Trophoblast cell (in vitro differentiated cells and primary cell): ENCODE measurements around the gene RGS1.

Source experiments
- DNase-seq, 2 donors: peaks; one replicate each; pipeline ENCODE4 v3.0.0-alpha.2; 2016
- H2AFZ ChIP-seq: 2 replicates; pipeline ENCODE4 v1.6.1; 2013; ENCODE audit warnings: low read length, moderate library complexity, mild to moderate bottlenecking; ENCODE audit not compliant: insufficient read depth, poor library complexity
- H2AK5ac ChIP-seq: 2 replicates; pipeline ENCODE4 v1.6.1; 2013; ENCODE audit warnings: mild to moderate bottlenecking, low read length
- H2BK120ac ChIP-seq: 2 replicates; pipeline ENCODE4 v1.6.1; 2013; ENCODE audit warnings: low read length, mild to moderate bottlenecking, moderate library complexity; ENCODE audit not compliant: insufficient read depth, poor library complexity
- H2BK12ac ChIP-seq: 2 replicates; pipeline ENCODE4 v1.6.1; 2013; ENCODE audit warnings: mild to moderate bottlenecking, low read length, moderate library complexity
- H2BK5ac ChIP-seq: 2 replicates; pipeline ENCODE4 v1.6.1; 2013; ENCODE audit warnings: low read length, low read depth, moderate library complexity, mild to moderate bottlenecking; ENCODE audit not compliant: poor library complexity
- H3K14ac ChIP-seq: 2 replicates; pipeline ENCODE4 v1.6.1; 2013; ENCODE audit warnings: mild to moderate bottlenecking, low read length
- H3K18ac ChIP-seq: 2 replicates; pipeline ENCODE4 v1.6.1; 2013; ENCODE audit warnings: mild to moderate bottlenecking, low read length
- H3K23ac ChIP-seq: 2 replicates; pipeline ENCODE4 v1.6.1; 2013; ENCODE audit warnings: low read length
- H3K27ac ChIP-seq: 2 replicates; pipeline ENCODE4 v1.5.1; 2013; ENCODE audit warnings: low read depth, mild to moderate bottlenecking, inconsistent platforms, low read length, moderate library complexity
- H3K27me3 ChIP-seq: 2 replicates; pipeline ENCODE4 v1.6.1; 2013; ENCODE audit warnings: inconsistent platforms, mild to moderate bottlenecking, low read length, moderate library complexity; ENCODE audit not compliant: insufficient read depth
- H3K36me3 ChIP-seq, 2 experiments: 1 replicate in 1 of 2; 2 replicates in 1 of 2; pipeline ENCODE4 v1.6.1; 2013; ENCODE audit warnings: low read length in 2 of 2, mild to moderate bottlenecking in 2 of 2, moderate library complexity in 1 of 2; ENCODE audit not compliant: insufficient read depth in 2 of 2, control insufficient read depth in 1 of 2
- H3K4ac ChIP-seq: 2 replicates; pipeline ENCODE4 v1.6.1; 2013; ENCODE audit warnings: low read depth, mild to moderate bottlenecking, low read length, moderate library complexity
- H3K4me1 ChIP-seq, 2 experiments: 1 replicate in 1 of 2; 2 replicates in 1 of 2; pipeline ENCODE4 v1.6.1; 2013; ENCODE audit warnings: low read length in 2 of 2, mild to moderate bottlenecking in 2 of 2, moderate library complexity in 1 of 2; ENCODE audit not compliant: insufficient read depth in 2 of 2, control insufficient read depth in 1 of 2
- H3K4me2 ChIP-seq: 2 replicates; pipeline ENCODE4 v1.6.1; 2013; ENCODE audit warnings: inconsistent platforms, mild to moderate bottlenecking, low read length, moderate library complexity
- H3K4me3 ChIP-seq: 2 replicates; pipeline ENCODE4 v1.5.1; 2013; ENCODE audit warnings: mild to moderate bottlenecking, low read depth, low read length, inconsistent platforms
- H3K79me1 ChIP-seq: one replicate; pipeline ENCODE4 v1.6.1; 2013; ENCODE audit warnings: low read length
- H3K79me2 ChIP-seq: 2 replicates; pipeline ENCODE4 v1.6.1; 2013; ENCODE audit warnings: low read length, mild to moderate bottlenecking; ENCODE audit not compliant: control insufficient read depth, insufficient read depth, poor library complexity
- H3K9ac ChIP-seq: 2 replicates; pipeline ENCODE4 v1.6.1; 2013; ENCODE audit warnings: mild to moderate bottlenecking, low read length
- H3K9me3 ChIP-seq: 2 replicates; pipeline ENCODE4 v1.6.1; 2013; ENCODE audit warnings: low read depth, mild to moderate bottlenecking, control low read depth, inconsistent platforms, low read length; ENCODE audit not compliant: insufficient read depth
- H4K12ac ChIP-seq: 2 replicates; pipeline ENCODE4 v1.6.1; 2013; ENCODE audit warnings: low read depth, mild to moderate bottlenecking, low read length, moderate library complexity
- H4K8ac ChIP-seq: 2 replicates; pipeline ENCODE4 v1.6.1; 2013; ENCODE audit warnings: low read depth, mild to moderate bottlenecking, low read length, moderate library complexity
- H4K91ac ChIP-seq: one replicate; pipeline ENCODE4 v1.6.1; 2013; ENCODE audit warnings: low read depth, mild to moderate bottlenecking, low read length, moderate library complexity
- WGBS: extraction: QIAGEN DNeasy Blood & Tissue Kit; methylation state at CpG from one replicate; pipeline ENCODE4 v1.1.7; 2013; ENCODE audit warnings: missing lambda C conversion rate; ENCODE audit not compliant: insufficient read length, insufficient coverage; ENCODE audit errors: extremely low coverage; 5-methylcytosine and 5-hydroxymethylcytosine counted together

Gene RGS1

DNA sequence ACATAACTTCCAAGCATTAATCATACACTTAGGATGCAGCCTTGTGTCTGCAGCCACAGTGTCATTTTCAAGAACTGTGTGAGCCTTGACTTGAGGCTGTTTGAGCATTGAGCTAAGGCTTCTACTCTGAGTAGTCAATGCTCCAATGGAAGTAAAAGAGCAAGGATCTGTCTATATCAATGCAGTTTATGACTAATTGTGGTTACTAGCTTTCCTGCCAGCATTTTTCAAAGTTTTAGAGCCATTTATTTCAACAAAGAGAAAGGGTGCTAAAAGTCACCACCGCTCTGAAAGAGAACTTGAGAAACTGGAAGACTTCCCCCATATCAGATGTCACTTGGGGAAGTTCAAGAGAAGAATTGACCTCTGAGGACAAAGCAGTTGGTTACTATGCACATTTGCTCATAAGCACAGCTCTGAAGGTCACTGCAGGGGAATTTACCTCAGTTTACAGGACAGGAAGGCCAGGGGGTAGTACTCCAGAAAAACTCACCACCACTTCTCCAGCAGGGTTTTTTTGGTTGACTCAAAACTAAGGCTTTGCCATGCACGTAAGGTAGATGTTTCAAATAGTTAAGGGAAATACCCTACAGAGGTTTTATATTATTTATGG, 24.5 kb upstream of the RGS1 start:
- Histone ChIP-seq H3K27me3 (no peaks in the 10 kb centered on the region), H2AFZ (no peak overlapping the region), H3K27ac (no peak overlapping the region), H3K23ac (no peak overlapping the region), H3K4ac (no peak overlapping the region), H3K18ac (no peak overlapping the region), H4K8ac (no peak overlapping the region), H2BK5ac (no peak overlapping the region), H3K9me3 (no peaks in the 10 kb centered on the region), H4K12ac (no peak overlapping the region), H3K79me1 (no peaks in the 10 kb centered on the region), H2AK5ac (no peak overlapping the region), H3K4me2 (no peak overlapping the region), H3K79me2 (no peaks in the 10 kb centered on the region), H3K4me3 (no peak overlapping the region), H3K36me3 (no peaks in the 10 kb centered on the region), H3K4me1 (peaks cover 2 to 4% of the 10 kb centered on the region in 2 experiments), H2BK120ac (no peak overlapping the region), H3K14ac (no peak overlapping the region), H3K9ac (no peak overlapping the region), H4K91ac (no peak overlapping the region), H2BK12ac (no peak overlapping the region)
- no CpG with 5 or more reads among the region's 2 CpGs for WGBS
- peak in 1 of 2 donors; percentile 48 for DNase-seq

DNA sequence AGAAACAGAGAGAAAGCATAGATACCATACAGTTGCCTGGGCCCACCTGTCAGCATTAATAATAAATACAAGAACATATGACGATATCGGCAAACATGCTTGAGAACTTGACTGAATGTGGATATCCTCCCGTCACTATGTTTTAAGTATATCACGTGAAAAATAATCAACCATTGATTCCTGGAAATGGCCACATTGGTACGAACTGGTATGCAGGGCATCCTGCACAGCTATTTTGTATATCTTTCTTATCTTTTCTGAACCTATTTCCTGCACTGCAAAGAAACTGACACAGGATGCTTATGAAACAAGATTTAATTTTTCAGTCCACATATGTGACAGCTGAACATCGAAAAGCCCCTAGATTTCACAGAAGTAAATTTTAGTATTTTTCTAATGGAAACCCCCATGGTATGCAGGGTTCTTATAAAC, 22.8 kb upstream of the RGS1 start:
- Histone ChIP-seq H3K4ac (no peak overlapping the region), H3K4me1 (peaks cover 2 to 4% of the 10 kb centered on the region in 2 experiments), H3K9ac (no peak overlapping the region), H3K79me2 (no peaks in the 10 kb centered on the region), H4K91ac (no peak overlapping the region), H3K36me3 (no peaks in the 10 kb centered on the region), H3K79me1 (no peaks in the 10 kb centered on the region), H3K23ac (no peak overlapping the region), H3K4me3 (no peak overlapping the region), H4K8ac (no peak overlapping the region), H2BK120ac (no peak overlapping the region), H3K27me3 (no peaks in the 10 kb centered on the region), H3K18ac (no peak overlapping the region), H2BK12ac (no peak overlapping the region), H3K27ac (no peak overlapping the region), H2AK5ac (no peak overlapping the region), H4K12ac (no peak overlapping the region), H2BK5ac (no peak overlapping the region), H2AFZ (no peak overlapping the region), H3K4me2 (no peak overlapping the region), H3K14ac (no peak overlapping the region), H3K9me3 (no peaks in the 10 kb centered on the region)
- peak in 1 of 2 donors; percentile 22 for DNase-seq
- WGBS: no CpG with 5 or more reads among the region's 6 CpGs

DNA sequence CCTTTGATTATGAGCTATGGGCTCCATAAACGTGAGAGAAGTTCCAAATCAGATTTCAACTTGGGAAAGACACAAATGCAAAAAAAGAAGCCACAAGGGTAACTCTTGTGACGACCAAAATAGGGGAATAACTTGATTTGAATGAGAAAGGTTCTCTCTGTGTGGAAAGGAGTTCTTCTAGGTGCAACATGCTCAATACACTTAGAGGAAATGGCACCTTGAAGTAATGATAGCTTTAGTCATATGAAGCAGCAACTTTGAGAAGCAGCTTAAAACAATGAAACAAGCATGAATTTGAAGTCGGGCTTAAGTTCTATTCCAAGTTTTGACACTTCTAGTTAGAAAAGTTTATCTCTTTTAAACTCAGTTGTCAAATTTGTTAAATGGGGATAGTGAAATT, 21.8 kb upstream of the RGS1 start:
- no peak overlapping the region for H2BK120ac ChIP-seq

DNA sequence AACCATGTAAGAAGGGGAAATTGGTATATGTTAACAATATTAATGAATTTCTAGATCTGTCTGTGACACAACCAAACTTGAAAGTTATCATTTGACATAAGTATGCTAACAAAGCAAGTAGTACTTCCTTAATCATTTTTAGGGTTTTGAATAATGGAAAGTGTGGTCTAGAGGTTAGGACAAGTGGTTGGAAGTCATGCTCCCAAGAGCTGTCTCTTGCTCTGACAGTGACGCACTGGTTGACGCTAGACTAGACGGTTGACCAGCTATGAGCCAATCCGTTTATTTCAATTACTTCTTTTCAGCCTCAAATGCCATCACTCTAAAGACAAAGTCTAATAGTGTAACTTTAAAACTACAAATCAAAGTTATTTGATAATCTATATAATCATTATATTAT, 20.7 kb upstream of the RGS1 start:
- Histone ChIP-seq H3K79me2 (no peaks in the 10 kb centered on the region), H2AK5ac (no peak overlapping the region), H3K9me3 (no peaks in the 10 kb centered on the region), H3K27me3 (no peaks in the 10 kb centered on the region), H2BK12ac (no peak overlapping the region), H2AFZ (no peak overlapping the region), H3K27ac (no peak overlapping the region), H4K12ac (no peak overlapping the region), H3K18ac (no peak overlapping the region), H2BK120ac (no peak overlapping the region), H3K14ac (no peak overlapping the region), H4K8ac (no peak overlapping the region), H4K91ac (no peak overlapping the region), H3K4me3 (no peak overlapping the region), H2BK5ac (no peak overlapping the region), H3K9ac (no peak overlapping the region), H3K4ac (no peak overlapping the region), H3K36me3 (no peaks in the 10 kb centered on the region), H3K4me1 (peaks cover 2 to 4% of the 10 kb centered on the region in 2 experiments), H3K23ac (no peak overlapping the region), H3K79me1 (no peaks in the 10 kb centered on the region), H3K4me2 (no peak overlapping the region)
- DNase-seq: no peak
- WGBS: no CpG with 5 or more reads among the region's 4 CpGs

More for the DNA sequence above, 21.8 kb upstream of the RGS1 start:
- no peak overlapping the region for H3K23ac ChIP-seq
- H3K79me2 ChIP-seq: no peaks in the 10 kb centered on the region
- H3K79me1 ChIP-seq: no peaks in the 10 kb centered on the region
- no peak overlapping the region for H4K8ac ChIP-seq
- H3K4ac ChIP-seq: no peak overlapping the region
- H2BK12ac ChIP-seq: no peak overlapping the region
- no peak overlapping the region for H2AFZ ChIP-seq
- no peak overlapping the region for H3K14ac ChIP-seq
- no peak overlapping the region for H4K12ac ChIP-seq
- H3K9ac ChIP-seq: no peak overlapping the region
- no peak overlapping the region for H2AK5ac ChIP-seq
- H3K18ac ChIP-seq: no peak overlapping the region
- no peak overlapping the region for H3K27ac ChIP-seq
- H3K9me3 ChIP-seq: no peaks in the 10 kb centered on the region
- no peak overlapping the region for H3K4me2 ChIP-seq
- H3K4me1 ChIP-seq: peaks cover 2 to 4% of the 10 kb centered on the region in 2 experiments
- no peak for DNase-seq
- WGBS: no CpG with 5 or more reads among the region's 3 CpGs
- H2BK5ac ChIP-seq: no peak overlapping the region
- H3K36me3 ChIP-seq: no peaks in the 10 kb centered on the region
- no peak overlapping the region for H3K4me3 ChIP-seq
- H4K91ac ChIP-seq: no peak overlapping the region
- no peaks in the 10 kb centered on the region for H3K27me3 ChIP-seq
